ENCODE results near the gene USP12. TPM values are rescaled to one million over a fixed set of nuclear protein-coding genes. Genes with fewer than 3 reads are reported as not detected.
A peak's percentile ranks its signal among the peaks of the same experiment; 100 is the strongest.

Gene USP12
- total RNA-seq, 5 donors from 2014 or later (not counting 1 experiment from before 2014, with no cell fraction given): 20.9 to 43.6 (median 21.8) TPM

GRCh38 chr13:27161980-27162379, 9.6 kb downstream of the USP12 start:
- CTCF ChIA-PET: interaction anchor here in 1 of 2 donors (0.5 to 0.6 kb wide), 2 partner anchors 31 to 1150 kb away, joined by 3 to 4 read pairs; no protein-coding TSS in a partner anchor
- H3K4me3 Mint-ChIP-seq: peak overlapping the region in 1 of 3 donors; percentile 4
- peaks cover 10% of the 10 kb centered on the region for H3K36me3 Mint-ChIP-seq
- WGBS (ENCODE audit: insufficient coverage): 80% methylated on average over 1 of the region's 5 CpGs
- ATAC-seq (replicated peaks in 1 of 4) (no peak), DNase-seq (no peak)
- H3K4me3 ChIP-seq (ENCODE audit: control insufficient read depth in 1 of 2, extremely low read depth in 1 of 2, low read length in 1 of 2): no peak overlapping the region
- H3K4me1 ChIP-seq (ENCODE audit: control insufficient read depth in 1 of 2, extremely low read depth in 1 of 2, insufficient read depth in 2 of 2, low read length in 2 of 2): peaks cover 2 to 4% of the 10 kb centered on the region in 2 experiments
- POLR2A ChIA-PET: interaction anchor here in 1 of 2 donors (1.3 kb wide), 1 partner anchor 13 kb away, joined by 5 read pairs; no protein-coding TSS in a partner anchor
- H3K9me3 ChIP-seq: no peaks in the 10 kb centered on the region
- H3K36me3 ChIP-seq (ENCODE audit: control insufficient read depth in 2 of 2, extremely low read depth in 1 of 2, insufficient read depth in 1 of 2, low read length in 1 of 2): no peaks in the 10 kb centered on the region
- no peaks in the 10 kb centered on the region for H3K27me3 Mint-ChIP-seq
- H3K9me3 Mint-ChIP-seq: no peaks in the 10 kb centered on the region
- H3K27ac Mint-ChIP-seq: no peak overlapping the region
- H3K27ac ChIP-seq (ENCODE audit: low read length): no peak overlapping the region
- peaks cover 71 to 82% (median 72%) of the 10 kb centered on the region in 3 donors for H3K4me1 Mint-ChIP-seq
- H3K27me3 ChIP-seq (replicated peaks in 1 of 2; ENCODE audit: control insufficient read depth in 2 of 2, extremely low read depth in 1 of 2, insufficient read depth in 2 of 2, low read length in 1 of 2): no peaks in the 10 kb centered on the region

- H3K27ac Mint-ChIP-seq: no peak overlapping the region
- WGBS (ENCODE audit: insufficient coverage): 60% methylated on average over 1 of the region's 2 CpGs
- H3K4me3 Mint-ChIP-seq: peak overlapping the region in 1 of 3 donors; percentile 41
- no peak for DNase-seq
- no peaks in the 10 kb centered on the region for H3K27me3 Mint-ChIP-seq
- H3K36me3 ChIP-seq (ENCODE audit: control insufficient read depth in 2 of 2, extremely low read depth in 1 of 2, insufficient read depth in 1 of 2, low read length in 1 of 2): no peaks in the 10 kb centered on the region
- H3K27ac ChIP-seq (ENCODE audit: low read length): no peak overlapping the region
- no peak overlapping the region for H3K4me3 ChIP-seq (ENCODE audit: control insufficient read depth in 1 of 2, extremely low read depth in 1 of 2, low read length in 1 of 2)
- no peaks in the 10 kb centered on the region for H3K27me3 ChIP-seq (replicated peaks in 1 of 2; ENCODE audit: control insufficient read depth in 2 of 2, extremely low read depth in 1 of 2, insufficient read depth in 2 of 2, low read length in 1 of 2)
- peaks cover 2 to 4% of the 10 kb centered on the region in 2 experiments for H3K4me1 ChIP-seq (ENCODE audit: control insufficient read depth in 1 of 2, extremely low read depth in 1 of 2, insufficient read depth in 2 of 2, low read length in 2 of 2)
- H3K4me1 Mint-ChIP-seq: peaks cover 69 to 81% (median 69%) of the 10 kb centered on the region in 3 donors
- H3K9me3 ChIP-seq: no peaks in the 10 kb centered on the region
- peaks cover 15% of the 10 kb centered on the region for H3K36me3 Mint-ChIP-seq
- ATAC-seq (replicated peaks in 1 of 4): peak in 1 of 4 experiments; percentile 16
- ChIA-PET CTCF (interaction anchor here in 1 of 2 donors (0.5 to 0.6 kb wide), 2 partner anchors 31 to 1149 kb away, joined by 3 to 4 read pairs; no protein-coding TSS in a partner anchor), POLR2A (no interaction called here)
- peaks cover 0 to 5% (median 0%) of the 10 kb centered on the region in 3 donors for H3K9me3 Mint-ChIP-seq
These were observed 10.2 kb downstream of the USP12 start for GRCh38 chr13:27161423-27161822.

- Mint-ChIP-seq H3K4me3 (peak overlapping the region in 2 of 3 donors; percentile 34 to 41), H3K9me3 (peaks cover 0 to 9% (median 5%) of the 10 kb centered on the region in 3 donors), H3K36me3 (peaks cover 19% of the 10 kb centered on the region), H3K27me3 (no peaks in the 10 kb centered on the region), H3K27ac (peak overlapping the region in 1 of 2 donors; percentile 29), H3K4me1 (peaks cover 67 to 82% (median 69%) of the 10 kb centered on the region in 3 donors)
- H3K27ac ChIP-seq (ENCODE audit: low read length): no peak overlapping the region
- WGBS (ENCODE audit: insufficient coverage): 89% methylated on average over 8 of the region's 9 CpGs
- H3K27me3 ChIP-seq (replicated peaks in 1 of 2; ENCODE audit: control insufficient read depth in 2 of 2, extremely low read depth in 1 of 2, insufficient read depth in 2 of 2, low read length in 1 of 2): no peaks in the 10 kb centered on the region
- no peaks in the 10 kb centered on the region for H3K9me3 ChIP-seq
- ATAC-seq (replicated peaks in 1 of 4): peak in 1 of 4 experiments; percentile 55
- H3K4me1 ChIP-seq (ENCODE audit: control insufficient read depth in 1 of 2, extremely low read depth in 1 of 2, insufficient read depth in 2 of 2, low read length in 2 of 2): peaks cover 2 to 4% of the 10 kb centered on the region in 2 experiments
- H3K4me3 ChIP-seq (ENCODE audit: control insufficient read depth in 1 of 2, extremely low read depth in 1 of 2, low read length in 1 of 2): no peak overlapping the region
- POLR2A ChIA-PET: interaction anchor here in 1 of 2 donors (0.5 kb wide), 1 partner anchor 1354 kb away, joined by 3 read pairs; no protein-coding TSS in a partner anchor
- CTCF ChIA-PET: interaction anchor here in 1 of 2 donors (0.6 to 0.7 kb wide), 2 partner anchors 252 to 590 kb away, joined by 3 to 4 read pairs; no protein-coding TSS in a partner anchor
- H3K36me3 ChIP-seq (ENCODE audit: control insufficient read depth in 2 of 2, extremely low read depth in 1 of 2, insufficient read depth in 1 of 2, low read length in 1 of 2): no peaks in the 10 kb centered on the region
- no peak for DNase-seq
These were observed 10.8 kb downstream of the USP12 start for GRCh38 chr13:27160657-27161295.

GRCh38 chr13:27159806-27160563, 11.6 kb downstream of the USP12 start:
- no peaks in the 10 kb centered on the region for H3K27me3 Mint-ChIP-seq
- H3K4me1 Mint-ChIP-seq: peaks cover 61 to 76% (median 65%) of the 10 kb centered on the region in 3 donors
- ChIA-PET CTCF (interaction anchor here in 1 of 2 donors (0.6 to 0.7 kb wide), 2 partner anchors 253 to 591 kb away, joined by 3 to 4 read pairs; no protein-coding TSS in a partner anchor), POLR2A (no interaction called here)
- Histone ChIP-seq H3K9me3 (no peaks in the 10 kb centered on the region), H3K4me1 (ENCODE audit: control insufficient read depth in 1 of 2, extremely low read depth in 1 of 2, insufficient read depth in 2 of 2, low read length in 2 of 2) (peaks cover 2 to 4% of the 10 kb centered on the region in 2 experiments), H3K27me3 (replicated peaks in 1 of 2; ENCODE audit: control insufficient read depth in 2 of 2, extremely low read depth in 1 of 2, insufficient read depth in 2 of 2, low read length in 1 of 2) (no peaks in the 10 kb centered on the region), H3K36me3 (ENCODE audit: control insufficient read depth in 2 of 2, extremely low read depth in 1 of 2, insufficient read depth in 1 of 2, low read length in 1 of 2) (no peaks in the 10 kb centered on the region), H3K27ac (ENCODE audit: low read length) (no peak overlapping the region), H3K4me3 (ENCODE audit: control insufficient read depth in 1 of 2, extremely low read depth in 1 of 2, low read length in 1 of 2) (no peak overlapping the region)
- no peak for DNase-seq
- WGBS (ENCODE audit: insufficient coverage): 80% methylated on average over 1 of the region's 5 CpGs
- peak overlapping the region in 1 of 3 donors; percentile 41 for H3K4me3 Mint-ChIP-seq
- H3K36me3 Mint-ChIP-seq: peaks cover 19% of the 10 kb centered on the region
- peak overlapping the region in 1 of 2 donors; percentile 9 for H3K27ac Mint-ChIP-seq
- H3K9me3 Mint-ChIP-seq: peaks cover 0 to 9% (median 5%) of the 10 kb centered on the region in 3 donors
- no peak for ATAC-seq (replicated peaks in 1 of 4)

DNA sequence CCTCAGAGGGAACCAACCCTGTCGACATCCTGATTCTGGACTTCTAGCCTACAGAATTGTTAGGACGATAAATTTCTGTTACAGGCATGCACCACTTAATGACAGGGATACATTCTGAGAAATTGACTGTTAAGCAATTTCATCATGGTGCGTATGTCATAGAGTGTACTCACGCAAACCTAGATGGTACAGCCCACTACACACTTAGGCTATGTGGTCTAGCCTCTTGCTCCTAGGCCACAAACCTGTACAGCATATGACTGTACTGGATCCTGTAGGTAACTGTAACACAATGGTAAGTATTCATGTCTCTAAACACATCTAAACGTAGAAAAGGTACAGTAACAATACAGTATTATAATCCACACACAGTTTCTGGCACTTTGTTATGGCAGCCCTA, 13.3 kb downstream of the USP12 start:
- DNase-seq: no peak
- Mint-ChIP-seq H3K27ac (no peak overlapping the region), H3K36me3 (peaks cover 30% of the 10 kb centered on the region), H3K9me3 (peaks cover 0 to 9% (median 5%) of the 10 kb centered on the region in 3 donors), H3K27me3 (no peaks in the 10 kb centered on the region), H3K4me3 (no peak overlapping the region), H3K4me1 (peaks cover 62 to 70% (median 67%) of the 10 kb centered on the region in 3 donors)
- Histone ChIP-seq H3K4me1 (ENCODE audit: control insufficient read depth in 1 of 2, extremely low read depth in 1 of 2, insufficient read depth in 2 of 2, low read length in 2 of 2) (peaks cover 2 to 4% of the 10 kb centered on the region in 2 experiments), H3K27me3 (replicated peaks in 1 of 2; ENCODE audit: control insufficient read depth in 2 of 2, extremely low read depth in 1 of 2, insufficient read depth in 2 of 2, low read length in 1 of 2) (no peaks in the 10 kb centered on the region), H3K27ac (ENCODE audit: low read length) (no peak overlapping the region), H3K9me3 (no peaks in the 10 kb centered on the region), H3K36me3 (ENCODE audit: control insufficient read depth in 2 of 2, extremely low read depth in 1 of 2, insufficient read depth in 1 of 2, low read length in 1 of 2) (no peaks in the 10 kb centered on the region), H3K4me3 (ENCODE audit: control insufficient read depth in 1 of 2, extremely low read depth in 1 of 2, low read length in 1 of 2) (no peak overlapping the region)
- WGBS (ENCODE audit: insufficient coverage): 100% methylated on average over 1 of the region's 5 CpGs
- ChIA-PET CTCF (no interaction called here), POLR2A (interaction anchor here in 1 of 2 donors (0.5 kb wide), 1 partner anchor 1880 kb away, joined by 7 read pairs; no protein-coding TSS in a partner anchor)
- ATAC-seq (replicated peaks in 1 of 4): no peak
